ENCODE measurements around the gene PTX4. TPM values are rescaled to one million over a fixed set of nuclear protein-coding genes. Genes with fewer than 3 reads are reported as not detected.

PTX4 gene
- total and polyA plus RNA-seq, 2 donors from 2014 or later, result not detected

DNA sequence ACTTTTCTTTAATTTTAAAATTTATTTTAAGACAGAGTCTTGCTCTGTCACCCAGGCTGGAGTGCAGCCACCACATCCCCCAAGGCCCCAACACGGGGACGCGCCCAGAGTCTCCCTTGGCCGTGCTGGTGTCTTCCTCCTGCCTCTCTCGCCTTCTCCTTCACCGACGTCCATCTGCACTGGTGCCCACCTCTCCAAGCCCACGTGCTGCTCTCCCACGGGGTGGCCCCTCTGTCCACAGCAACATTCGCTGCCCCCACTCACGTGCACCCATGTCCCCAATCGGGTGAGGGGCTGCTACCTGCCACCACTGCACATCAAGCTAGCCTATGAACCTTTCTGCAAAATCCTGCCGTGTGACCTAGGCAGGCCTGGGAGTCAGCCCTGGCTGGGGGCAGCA is 47.9 kb upstream of the PTX4 start:
- TF ChIP-seq, protein P1, sequence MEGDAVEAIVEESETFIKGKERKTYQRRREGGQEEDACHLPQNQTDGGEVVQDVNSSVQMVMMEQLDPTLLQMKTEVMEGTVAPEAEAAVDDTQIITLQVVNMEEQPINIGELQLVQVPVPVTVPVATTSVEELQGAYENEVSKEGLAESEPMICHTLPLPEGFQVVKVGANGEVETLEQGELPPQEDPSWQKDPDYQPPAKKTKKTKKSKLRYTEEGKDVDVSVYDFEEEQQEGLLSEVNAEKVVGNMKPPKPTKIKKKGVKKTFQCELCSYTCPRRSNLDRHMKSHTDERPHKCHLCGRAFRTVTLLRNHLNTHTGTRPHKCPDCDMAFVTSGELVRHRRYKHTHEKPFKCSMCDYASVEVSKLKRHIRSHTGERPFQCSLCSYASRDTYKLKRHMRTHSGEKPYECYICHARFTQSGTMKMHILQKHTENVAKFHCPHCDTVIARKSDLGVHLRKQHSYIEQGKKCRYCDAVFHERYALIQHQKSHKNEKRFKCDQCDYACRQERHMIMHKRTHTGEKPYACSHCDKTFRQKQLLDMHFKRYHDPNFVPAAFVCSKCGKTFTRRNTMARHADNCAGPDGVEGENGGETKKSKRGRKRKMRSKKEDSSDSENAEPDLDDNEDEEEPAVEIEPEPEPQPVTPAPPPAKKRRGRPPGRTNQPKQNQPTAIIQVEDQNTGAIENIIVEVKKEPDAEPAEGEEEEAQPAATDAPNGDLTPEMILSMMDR (IDR thresholded peaks at IDR 0.05; ENCODE audit: borderline replicate concordance, extremely low read depth, insufficient read depth), result no peak
- FAIRE-seq (no peak), DNase-seq (peak in 1 of 5 donors; percentile 60)
- H3K4me1 ChIP-seq (ENCODE audit: control insufficient read depth in 2 of 3, insufficient read depth in 2 of 3, low read depth in 1 of 3, low read length in 3 of 3), result peaks cover 0 to 26% (median 0%) of the 10 kb centered on the region in 3 donors
- H3K27ac ChIP-seq (ENCODE audit: low read depth in 2 of 2, low read length in 2 of 2), result peak overlapping the region in 1 of 2 donors; percentile 43
- H3K4me3 ChIP-seq (ENCODE audit: low read length in 3 of 3), result peak overlapping the region in 2 of 3 donors; percentile 75 to 81
- no peaks in the 10 kb centered on the region for H3K9me3 ChIP-seq (ENCODE audit: control insufficient read depth in 2 of 3, insufficient read depth in 1 of 3, low read length in 3 of 3)
- H3K27me3 ChIP-seq (ENCODE audit: control insufficient read depth, insufficient read depth, low read length), result no peaks in the 10 kb centered on the region
- peaks cover 0 to 21% (median 0%) of the 10 kb centered on the region in 3 donors for H3K36me3 ChIP-seq (ENCODE audit: control insufficient read depth in 2 of 3, insufficient read depth in 3 of 3, low read length in 3 of 3)
- H3K9ac ChIP-seq (ENCODE audit: low read length in 3 of 3), result no peak overlapping the region
- intact Hi-C loops (cut with DNase I), result no loop called here

DNA sequence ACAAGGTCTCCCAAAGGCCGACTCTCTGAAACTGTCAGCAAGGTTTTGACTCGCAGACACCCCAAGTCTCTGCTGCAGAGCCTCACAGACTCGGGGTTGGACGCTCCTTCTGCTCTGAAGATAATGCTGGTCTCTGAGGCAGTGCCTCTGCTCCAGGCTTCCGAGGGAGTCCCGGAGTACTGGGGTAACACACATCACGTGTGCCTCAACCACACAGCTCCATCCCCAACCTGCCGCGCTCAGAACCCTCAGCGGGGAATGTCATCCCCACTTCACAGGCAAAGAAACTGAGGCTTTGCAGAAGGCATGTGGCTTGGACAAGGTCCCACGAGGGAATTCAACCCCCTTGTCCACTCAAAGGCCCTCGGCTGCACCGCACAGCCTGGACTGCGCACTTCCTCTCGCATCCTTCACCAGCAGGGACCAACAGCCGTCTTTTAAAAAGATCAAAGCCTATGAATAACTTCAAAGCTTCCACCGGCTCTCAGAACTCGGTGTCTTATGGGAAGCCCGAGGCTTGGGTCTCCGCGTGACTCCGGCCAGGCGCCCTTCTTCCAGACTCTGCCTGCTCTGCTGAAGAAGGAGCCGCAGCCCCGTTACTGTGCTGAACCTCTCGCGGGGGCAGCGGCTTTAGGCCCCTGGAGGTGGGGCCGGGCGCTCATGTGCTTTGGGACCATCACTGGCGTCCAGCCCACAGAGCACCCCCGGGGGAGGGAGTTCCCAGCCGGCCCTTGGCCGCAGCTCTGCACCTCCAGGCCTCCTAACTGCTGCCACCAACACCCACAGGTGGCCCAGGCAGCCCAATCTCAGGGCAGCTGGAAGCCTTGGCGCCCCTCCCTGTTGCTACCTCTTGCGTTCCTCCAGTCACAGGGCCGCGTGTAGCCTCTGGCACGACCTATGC is 46.9 kb upstream of the PTX4 start:
- FAIRE-seq, result no peak
- H3K36me3 ChIP-seq (ENCODE audit: control insufficient read depth in 2 of 3, insufficient read depth in 3 of 3, low read length in 3 of 3), result peaks cover 0 to 21% (median 0%) of the 10 kb centered on the region in 3 donors
- peaks cover 0 to 27% (median 0%) of the 10 kb centered on the region in 3 donors for H3K4me1 ChIP-seq (ENCODE audit: control insufficient read depth in 2 of 3, insufficient read depth in 2 of 3, low read depth in 1 of 3, low read length in 3 of 3)

DNA sequence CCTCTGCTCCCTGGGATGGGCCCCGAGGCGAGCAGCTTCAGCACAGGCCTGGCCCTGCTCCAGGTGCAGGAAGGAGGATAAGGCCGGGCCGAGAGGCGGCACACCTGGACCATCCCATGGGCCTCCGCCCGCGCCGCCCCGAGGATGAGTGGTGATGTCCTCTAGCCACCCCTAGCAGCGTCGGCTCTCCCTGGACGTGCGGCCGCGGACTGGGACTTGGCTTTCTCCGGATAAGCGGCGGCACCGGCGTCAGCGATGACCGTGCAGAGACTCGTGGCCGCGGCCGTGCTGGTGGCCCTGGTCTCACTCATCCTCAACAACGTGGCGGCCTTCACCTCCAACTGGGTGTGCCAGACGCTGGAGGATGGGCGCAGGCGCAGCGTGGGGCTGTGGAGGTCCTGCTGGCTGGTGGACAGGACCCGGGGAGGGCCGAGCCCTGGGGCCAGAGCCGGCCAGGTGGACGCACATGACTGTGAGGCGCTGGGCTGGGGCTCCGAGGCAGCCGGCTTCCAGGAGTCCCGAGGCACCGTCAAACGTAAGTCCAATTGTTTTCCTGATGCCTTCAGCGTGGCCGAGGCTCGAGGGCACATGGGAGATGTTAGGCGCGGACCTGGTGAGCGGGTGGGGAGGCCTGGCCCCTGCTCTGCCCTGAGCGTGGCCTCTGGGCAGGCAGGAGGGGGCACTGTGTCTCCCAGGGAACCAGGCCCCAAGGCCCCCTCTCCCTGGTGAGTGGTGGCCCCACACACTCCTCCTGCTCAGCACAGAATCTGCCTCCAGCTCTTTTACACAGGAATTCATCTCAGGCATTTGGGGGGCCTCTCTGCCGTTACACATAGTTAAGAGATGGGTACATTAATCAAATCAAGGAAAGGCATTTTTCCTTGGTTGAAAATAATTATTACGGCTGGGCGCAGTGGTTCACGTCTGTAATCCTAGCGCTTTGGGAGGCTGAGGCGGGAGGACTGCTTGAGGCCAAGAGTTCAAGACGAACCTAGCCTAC is 45.6 kb upstream of the PTX4 start:
- FAIRE-seq (no peak), DNase-seq (peak in 2 of 5 donors; percentile 68 to 83)
- peak overlapping the region; percentile 70 to 78 for H3K27ac ChIP-seq (ENCODE audit: low read depth in 2 of 2, low read length in 2 of 2)
- no peaks in the 10 kb centered on the region for H3K27me3 ChIP-seq (ENCODE audit: control insufficient read depth, insufficient read depth, low read length)
- TF ChIP-seq, protein P1 (IDR thresholded peaks at IDR 0.05; ENCODE audit: borderline replicate concordance, extremely low read depth, insufficient read depth), result no peak
- H3K4me3 ChIP-seq (ENCODE audit: low read length in 3 of 3), result peak overlapping the region; percentile 58 to 81 (median 75)
- peaks cover 0 to 27% (median 0%) of the 10 kb centered on the region in 3 donors for H3K4me1 ChIP-seq (ENCODE audit: control insufficient read depth in 2 of 3, insufficient read depth in 2 of 3, low read depth in 1 of 3, low read length in 3 of 3)
- intact Hi-C loops (cut with DNase I), result no loop called here
- H3K9me3 ChIP-seq (ENCODE audit: control insufficient read depth in 2 of 3, insufficient read depth in 1 of 3, low read length in 3 of 3), result no peaks in the 10 kb centered on the region
- peak overlapping the region in 2 of 3 donors; percentile 30 to 40 for H3K9ac ChIP-seq (ENCODE audit: low read length in 3 of 3)
- H3K36me3 ChIP-seq (ENCODE audit: control insufficient read depth in 2 of 3, insufficient read depth in 3 of 3, low read length in 3 of 3), result peaks cover 0 to 19% (median 0%) of the 10 kb centered on the region in 3 donors

More for the DNA sequence above, 46.9 kb upstream of the PTX4 start:
- Histone ChIP-seq H3K27me3 (ENCODE audit: control insufficient read depth, insufficient read depth, low read length) (no peaks in the 10 kb centered on the region), H3K4me3 (ENCODE audit: low read length in 3 of 3) (peak overlapping the region; percentile 58 to 81 (median 75)), H3K9me3 (ENCODE audit: control insufficient read depth in 2 of 3, insufficient read depth in 1 of 3, low read length in 3 of 3) (no peaks in the 10 kb centered on the region), H3K9ac (ENCODE audit: low read length in 3 of 3) (peak overlapping the region in 2 of 3 donors; percentile 30 to 40), H3K27ac (ENCODE audit: low read depth in 2 of 2, low read length in 2 of 2) (peak overlapping the region; percentile 9 to 28)
- TF ChIP-seq, protein P1 (IDR thresholded peaks at IDR 0.05; ENCODE audit: borderline replicate concordance, extremely low read depth, insufficient read depth), result no peak
- intact Hi-C loops (cut with DNase I), result no loop called here
- peak in 2 of 5 donors; percentile 51 to 78 for DNase-seq

Measured in kidney (tissue), 14 donors.